HFFc6 (cell line): Measurements from ENCODE around the gene HOGA1. TPM values are rescaled to one million over a fixed set of nuclear protein-coding genes. Genes with fewer than 3 reads are reported as not detected.
A peak's percentile ranks its signal among the peaks of the same experiment; 100 is the strongest.
"Not testable (repeated sequence)": the region's sequence is repeated elsewhere in the genome, so short reads cannot be mapped to it uniquely, and the experiment has no call there.

Experiments
- DNase-seq: peaks from one replicate; pipeline ENCODE4 v3.0.0-alpha.2; 2018
- H3K27ac Mint-ChIP-seq: 2 replicates; pipeline ENCODE4 v1.8.0; 2020; ENCODE audit warnings: mild to moderate bottlenecking, mixed read lengths
- H3K27me3 Mint-ChIP-seq: 2 replicates; pipeline ENCODE4 v1.8.0; 2021; ENCODE audit warnings: mild to moderate bottlenecking, moderate library complexity, mixed read lengths; ENCODE audit not compliant: insufficient read depth
- H3K36me3 Mint-ChIP-seq: 2 replicates; pipeline ENCODE4 v1.8.0; 2021; ENCODE audit warnings: low read depth, mixed read lengths
- H3K4me1 Mint-ChIP-seq: 2 replicates; pipeline ENCODE4 v1.8.0; 2020; ENCODE audit warnings: low read depth, mixed read lengths
- H3K4me3 Mint-ChIP-seq: 2 replicates; pipeline ENCODE4 v1.8.0; 2020; ENCODE audit warnings: mild to moderate bottlenecking, moderate library complexity, mixed read lengths
- H3K9me3 Mint-ChIP-seq: 2 replicates; pipeline ENCODE4 v1.8.0; 2020; ENCODE audit warnings: mild to moderate bottlenecking, mixed read lengths
- total RNA-seq, 6 experiments: library from RNA; stranded (reverse); fragmentation: NEBNext Ultra II Directional; extraction: Animal tissue kit (Norgen Biotek cat#: 25700); gene quantifications; 2 replicates in 1 of 6; 3 replicates in 5 of 6; pipeline ENCODE4 v1.2.3, GENCODE V29; 2021
- TF ChIP-seq, protein P1 (sequence below): fragments of 200-600 bp; sonication (generic); IDR thresholded peaks from 2 replicates; pipeline ENCODE4 v1.5.0; 2021; ENCODE audit warnings: antibody characterized with exemption, mild to moderate bottlenecking

HOGA1 gene
- total RNA-seq, 6 experiments from 2014 or later, result 0.26 to 0.66 (median 0.46) TPM

DNA sequence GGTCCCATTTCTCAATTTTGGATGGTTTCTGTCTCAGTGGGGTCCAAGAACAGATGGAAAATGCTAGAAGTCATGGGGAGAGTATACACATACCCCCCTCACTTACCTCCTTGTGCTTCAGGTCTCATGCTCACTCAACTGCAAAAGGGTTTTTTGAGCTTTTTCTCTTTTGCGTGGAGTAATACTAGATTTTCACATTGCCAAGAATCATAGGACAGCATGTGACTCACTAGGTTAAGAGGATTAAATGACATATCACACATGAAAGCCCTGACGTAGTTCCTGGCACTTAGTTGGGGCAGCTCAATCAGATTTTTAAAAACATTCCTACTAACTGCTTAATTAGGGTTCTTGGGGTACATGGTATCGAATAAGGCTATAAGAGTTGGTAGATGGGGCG is 60.7 kb downstream of the HOGA1 start:
- no peaks in the 10 kb centered on the region for H3K9me3 Mint-ChIP-seq
- H3K4me1 Mint-ChIP-seq, result peaks cover 46% of the 10 kb centered on the region
- TF ChIP-seq, protein P1, sequence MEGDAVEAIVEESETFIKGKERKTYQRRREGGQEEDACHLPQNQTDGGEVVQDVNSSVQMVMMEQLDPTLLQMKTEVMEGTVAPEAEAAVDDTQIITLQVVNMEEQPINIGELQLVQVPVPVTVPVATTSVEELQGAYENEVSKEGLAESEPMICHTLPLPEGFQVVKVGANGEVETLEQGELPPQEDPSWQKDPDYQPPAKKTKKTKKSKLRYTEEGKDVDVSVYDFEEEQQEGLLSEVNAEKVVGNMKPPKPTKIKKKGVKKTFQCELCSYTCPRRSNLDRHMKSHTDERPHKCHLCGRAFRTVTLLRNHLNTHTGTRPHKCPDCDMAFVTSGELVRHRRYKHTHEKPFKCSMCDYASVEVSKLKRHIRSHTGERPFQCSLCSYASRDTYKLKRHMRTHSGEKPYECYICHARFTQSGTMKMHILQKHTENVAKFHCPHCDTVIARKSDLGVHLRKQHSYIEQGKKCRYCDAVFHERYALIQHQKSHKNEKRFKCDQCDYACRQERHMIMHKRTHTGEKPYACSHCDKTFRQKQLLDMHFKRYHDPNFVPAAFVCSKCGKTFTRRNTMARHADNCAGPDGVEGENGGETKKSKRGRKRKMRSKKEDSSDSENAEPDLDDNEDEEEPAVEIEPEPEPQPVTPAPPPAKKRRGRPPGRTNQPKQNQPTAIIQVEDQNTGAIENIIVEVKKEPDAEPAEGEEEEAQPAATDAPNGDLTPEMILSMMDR, result no peak
- H3K36me3 Mint-ChIP-seq, result peaks cover 25% of the 10 kb centered on the region
- H3K27me3 Mint-ChIP-seq, result peaks cover 10% of the 10 kb centered on the region
- no peak overlapping the region; the same call in 1 of the 2 replicates for H3K27ac Mint-ChIP-seq
- DNase-seq, result no peak
- H3K4me3 Mint-ChIP-seq, result no peak overlapping the region

DNA sequence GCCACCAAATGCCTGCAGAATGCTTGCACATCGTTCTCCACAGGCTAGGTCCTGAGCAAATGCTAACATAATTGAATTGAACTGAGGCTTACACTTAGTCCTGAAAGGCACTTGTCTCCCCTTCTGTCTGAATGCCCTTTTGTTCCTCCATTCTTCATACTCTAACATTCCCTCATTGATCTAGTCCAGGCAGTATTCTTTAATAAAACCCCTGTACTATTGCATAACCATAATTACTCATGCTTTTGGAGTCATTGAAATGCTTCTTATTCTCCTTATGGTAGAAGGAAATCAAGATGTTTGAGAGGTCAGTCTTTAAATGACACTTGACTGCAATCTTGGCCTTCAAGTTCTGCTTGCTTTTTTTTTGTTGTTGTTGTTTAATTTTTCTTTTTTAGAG is 63.4 kb downstream of the HOGA1 start:
- TF ChIP-seq, protein P1, result no peak
- H3K4me1 Mint-ChIP-seq, result peaks cover 50% of the 10 kb centered on the region
- H3K27ac Mint-ChIP-seq, result peak overlapping the region; percentile 89
- peaks cover 25% of the 10 kb centered on the region for H3K36me3 Mint-ChIP-seq
- peak; percentile 53 for DNase-seq
- no peaks in the 10 kb centered on the region; the same call in 1 of the 2 replicates for H3K27me3 Mint-ChIP-seq
- no peaks in the 10 kb centered on the region for H3K9me3 Mint-ChIP-seq
- peak overlapping the region; percentile 3 for H3K4me3 Mint-ChIP-seq

DNA sequence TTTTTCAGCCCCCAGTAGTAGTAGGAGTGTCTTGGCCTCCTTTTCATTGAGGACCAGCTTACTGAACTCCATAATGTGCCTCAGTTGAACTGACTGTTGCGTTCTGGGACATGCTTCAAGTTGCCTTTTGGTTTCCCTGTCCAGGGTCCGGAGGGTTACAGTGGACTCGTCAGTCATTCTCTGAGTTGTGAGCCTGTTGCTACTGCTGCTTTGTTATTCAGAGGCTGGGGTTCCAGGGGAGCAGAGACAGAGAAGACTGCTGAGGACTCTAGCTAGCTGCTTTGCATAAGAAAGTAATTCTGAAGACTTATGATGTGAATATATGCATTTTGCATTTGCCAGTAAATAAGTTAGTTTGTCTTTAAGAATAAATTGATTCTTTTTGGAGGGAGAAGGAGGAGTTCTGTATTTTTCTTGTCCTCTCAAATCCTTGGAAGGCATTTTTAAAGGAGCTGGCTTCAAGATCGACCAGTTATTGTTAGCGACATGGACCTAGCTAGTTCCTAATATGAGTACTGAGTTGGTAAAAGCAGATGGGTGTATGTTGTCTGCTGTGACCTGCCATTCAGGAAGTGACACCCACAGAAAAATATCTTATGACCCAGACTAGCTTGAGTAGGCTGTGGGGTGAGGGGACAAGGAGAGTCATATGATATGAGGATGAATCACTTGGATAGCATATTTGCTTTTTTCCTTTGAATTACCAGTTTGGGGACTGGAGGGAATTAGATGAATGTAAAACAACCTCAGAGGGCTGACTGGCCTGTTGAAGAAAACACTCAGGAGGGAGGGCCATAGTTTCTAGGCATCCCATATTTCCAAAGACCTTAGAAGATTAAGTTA is 64.6 kb downstream of the HOGA1 start:
- Mint-ChIP-seq H3K9me3 (no peaks in the 10 kb centered on the region), H3K4me1 (peaks cover 48% of the 10 kb centered on the region), H3K4me3 (peak overlapping the region; percentile 70), H3K36me3 (peaks cover 29% of the 10 kb centered on the region), H3K27me3 (no peaks in the 10 kb centered on the region), H3K27ac (peak overlapping the region; percentile 89)
- peak; percentile 94 for DNase-seq
- TF ChIP-seq, protein P1, result no peak

DNA sequence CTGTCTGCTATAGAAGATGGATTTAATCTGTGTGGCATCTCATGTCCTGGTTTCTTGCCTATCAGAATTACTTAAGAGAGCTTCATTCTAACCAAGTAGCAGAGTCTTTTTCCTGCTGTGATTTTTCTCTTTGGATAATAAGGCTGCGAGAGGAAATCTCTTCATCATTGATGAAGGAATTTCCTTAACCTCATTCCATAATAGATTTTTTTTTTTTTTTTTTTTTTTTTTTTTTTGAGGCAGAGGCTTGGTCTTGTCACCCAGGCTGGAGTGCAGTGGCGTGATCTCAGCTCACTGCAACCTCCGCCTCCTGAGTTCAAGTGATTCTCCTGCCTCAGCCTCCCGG is 65.2 kb downstream of the HOGA1 start:
- H3K27me3 Mint-ChIP-seq, H3K9me3 Mint-ChIP-seq, DNase-seq: not testable (repeated sequence)
- Mint-ChIP-seq H3K4me3 (peak overlapping the region; percentile 70), H3K27ac (peak overlapping the region; percentile 89), H3K4me1 (peaks cover 48% of the 10 kb centered on the region), H3K36me3 (peaks cover 34% of the 10 kb centered on the region)

DNA sequence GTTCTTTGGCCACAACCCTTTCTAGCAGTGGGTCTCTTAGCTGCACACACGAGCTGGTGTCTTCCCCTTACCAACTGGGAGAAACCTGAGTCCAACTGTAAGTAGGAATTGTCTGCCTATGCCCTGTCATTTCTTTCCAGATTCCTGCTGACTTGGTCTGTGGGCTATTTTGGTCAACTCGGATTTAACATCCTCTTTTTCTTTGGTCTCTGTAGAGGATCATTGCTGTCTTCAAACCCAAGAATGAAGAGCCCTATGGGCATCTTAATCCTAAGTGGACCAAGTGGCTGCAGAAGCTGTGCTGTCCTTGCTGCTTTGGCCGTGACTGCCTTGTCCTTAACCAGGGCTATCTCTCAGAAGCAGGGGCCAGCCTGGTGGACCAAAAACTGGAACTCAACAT is 66.5 kb downstream of the HOGA1 start:
- Mint-ChIP-seq H3K4me1 (peaks cover 48% of the 10 kb centered on the region), H3K4me3 (no peak overlapping the region), H3K36me3 (peaks cover 27% of the 10 kb centered on the region), H3K27me3 (no peaks in the 10 kb centered on the region; the same call in 1 of the 2 replicates), H3K9me3 (no peaks in the 10 kb centered on the region), H3K27ac (no peak overlapping the region; the same call in 1 of the 2 replicates)
- TF ChIP-seq, protein P1, result no peak
- no peak for DNase-seq

DNA sequence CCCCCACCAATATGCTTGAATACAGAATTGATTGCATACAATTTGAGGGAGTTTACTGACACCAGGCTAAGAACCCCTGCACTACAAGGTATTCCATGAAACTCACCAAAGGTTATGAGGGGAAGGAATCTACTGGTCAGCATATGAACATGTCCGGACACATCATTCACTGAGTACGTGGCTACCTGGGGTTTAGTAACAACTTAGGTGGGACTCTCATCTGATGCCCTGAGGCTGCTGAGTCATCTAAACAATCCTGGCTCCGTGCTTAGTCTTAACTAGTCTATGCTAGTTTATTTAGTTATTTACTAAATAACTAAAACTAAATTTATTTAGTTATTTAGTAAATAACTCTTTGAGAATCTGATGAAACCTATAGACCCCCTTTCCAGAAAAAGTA is 67.6 kb downstream of the HOGA1 start:
- Mint-ChIP-seq H3K9me3 (no peaks in the 10 kb centered on the region), H3K27ac (no peak overlapping the region), H3K27me3 (no peaks in the 10 kb centered on the region; the same call in 1 of the 2 replicates), H3K4me1 (peaks cover 48% of the 10 kb centered on the region), H3K36me3 (peaks cover 31% of the 10 kb centered on the region), H3K4me3 (no peak overlapping the region)
- TF ChIP-seq, protein P1, result no peak
- no peak for DNase-seq
